Skeletal muscle tissue (tissue), 4 donors: ENCODE measurements around the gene MTFR1L. TPM values are rescaled to one million over a fixed set of nuclear protein-coding genes. Genes with fewer than 3 reads are reported as not detected.

Experiments used
- H3K27ac ChIP-seq: one replicate; pipeline ENCODE4 v1.7.0; 2013; ENCODE audit warnings: mild to moderate bottlenecking, low read depth, low read length, inconsistent platforms
- H3K27me3 ChIP-seq, 3 donors: one replicate each; pipeline ENCODE4 v1.7.0; 2013; ENCODE audit warnings: low read length in 3 of 3; ENCODE audit not compliant: control insufficient read depth in 3 of 3, insufficient read depth in 3 of 3
- H3K36me3 ChIP-seq, 3 donors: one replicate each; pipeline ENCODE4 v1.7.0; 2013; ENCODE audit warnings: low read length in 3 of 3; ENCODE audit not compliant: control insufficient read depth in 3 of 3, insufficient read depth in 3 of 3
- H3K4me1 ChIP-seq, 3 donors: one replicate each; pipeline ENCODE4 v1.7.0; 2013; ENCODE audit warnings: low read length in 3 of 3, mild to moderate bottlenecking in 3 of 3; ENCODE audit not compliant: control insufficient read depth in 3 of 3, insufficient read depth in 3 of 3
- H3K4me3 ChIP-seq, 3 donors: one replicate each; pipeline ENCODE4 v1.7.0; 2013; ENCODE audit warnings: low read length in 3 of 3
- H3K9ac ChIP-seq, 3 donors: one replicate each; pipeline ENCODE4 v1.7.0; 2013; ENCODE audit warnings: low read length in 3 of 3, mild to moderate bottlenecking in 3 of 3, moderate library complexity in 2 of 3, low read depth in 1 of 3
- H3K9me3 ChIP-seq, 3 donors: one replicate each; pipeline ENCODE4 v1.7.0; 2013; ENCODE audit warnings: low read length in 3 of 3; ENCODE audit not compliant: control insufficient read depth in 3 of 3
- total RNA-seq: library from RNA; depleted of rRNA; stranded (reverse); fragments of >200 nt; gene quantifications from one replicate; pipeline ENCODE4 v1.2.3, GENCODE V29; 2014
- donor health status: Osteomylitis.

MTFR1L gene
- total RNA-seq, 1 donor from 2014 or later = 35.0 TPM

GRCh38 chr1:25790472-25790871 lies 29.3 kb upstream of the MTFR1L start:
- Histone ChIP-seq H3K9me3 (no peaks in the 10 kb centered on the region), H3K27ac (no peak overlapping the region), H3K4me3 (no peak overlapping the region), H3K4me1 (peaks cover 39 to 47% (median 45%) of the 10 kb centered on the region in 3 donors), H3K9ac (no peak overlapping the region), H3K27me3 (no peaks in the 10 kb centered on the region), H3K36me3 (peaks cover 0 to 5% (median 2%) of the 10 kb centered on the region in 3 donors)

GRCh38 chr1:25792115-25792514 lies 27.6 kb upstream of the MTFR1L start:
- H3K4me3 ChIP-seq = no peak overlapping the region
- no peaks in the 10 kb centered on the region for H3K27me3 ChIP-seq
- H3K36me3 ChIP-seq = peaks cover 0 to 4% (median 2%) of the 10 kb centered on the region in 3 donors
- no peak overlapping the region for H3K9ac ChIP-seq
- no peaks in the 10 kb centered on the region for H3K9me3 ChIP-seq
- no peak overlapping the region for H3K27ac ChIP-seq
- H3K4me1 ChIP-seq = peaks cover 34 to 43% (median 43%) of the 10 kb centered on the region in 3 donors

GRCh38 chr1:25793585-25794170 lies 26.1 kb upstream of the MTFR1L start:
- no peaks in the 10 kb centered on the region for H3K9me3 ChIP-seq
- peaks cover 26 to 42% (median 39%) of the 10 kb centered on the region in 3 donors for H3K4me1 ChIP-seq
- H3K27ac ChIP-seq = peak overlapping the region; percentile 74
- no peaks in the 10 kb centered on the region for H3K27me3 ChIP-seq
- peaks cover 0 to 3% (median 0%) of the 10 kb centered on the region in 3 donors for H3K36me3 ChIP-seq
- peak overlapping the region in 1 of 3 donors; percentile 33 for H3K9ac ChIP-seq
- H3K4me3 ChIP-seq = peak overlapping the region in 2 of 3 donors; percentile 18 to 54

GRCh38 chr1:25794325-25794724 lies 25.4 kb upstream of the MTFR1L start:
- peak overlapping the region; percentile 74 for H3K27ac ChIP-seq
- H3K4me3 ChIP-seq = peak overlapping the region in 2 of 3 donors; percentile 18 to 54
- H3K4me1 ChIP-seq = peaks cover 29 to 48% (median 44%) of the 10 kb centered on the region in 3 donors
- H3K27me3 ChIP-seq = no peaks in the 10 kb centered on the region
- H3K9ac ChIP-seq = peak overlapping the region in 1 of 3 donors; percentile 33
- H3K9me3 ChIP-seq = no peaks in the 10 kb centered on the region
- peaks cover 0 to 3% (median 0%) of the 10 kb centered on the region in 3 donors for H3K36me3 ChIP-seq

- no peak overlapping the region for H3K27ac ChIP-seq
- H3K27me3 ChIP-seq = no peaks in the 10 kb centered on the region
- H3K4me1 ChIP-seq = peaks cover 33 to 53% (median 50%) of the 10 kb centered on the region in 3 donors
- H3K36me3 ChIP-seq = peaks cover 0 to 3% (median 0%) of the 10 kb centered on the region in 3 donors
- H3K4me3 ChIP-seq = peak overlapping the region in 1 of 3 donors; percentile 29
- H3K9ac ChIP-seq = no peak overlapping the region
- no peaks in the 10 kb centered on the region for H3K9me3 ChIP-seq
Observed at GRCh38 chr1:25795211-25795610, 24.5 kb upstream of the MTFR1L start.

GRCh38 chr1:25795946-25796810 lies 23.6 kb upstream of the MTFR1L start:
- peak overlapping the region; percentile 78 for H3K27ac ChIP-seq

GRCh38 chr1:25796811-25797458 lies 22.8 kb upstream of the MTFR1L start:
- Histone ChIP-seq H3K4me3 (peak overlapping the region; percentile 52 to 62 (median 58)), H3K9me3 (no peaks in the 10 kb centered on the region), H3K27ac (peak overlapping the region; percentile 78), H3K36me3 (peaks cover 0 to 1% (median 0%) of the 10 kb centered on the region in 3 donors), H3K27me3 (no peaks in the 10 kb centered on the region), H3K9ac (peak overlapping the region; percentile 35 to 85 (median 66)), H3K4me1 (peaks cover 44 to 62% (median 62%) of the 10 kb centered on the region in 3 donors)

More at GRCh38 chr1:25795946-25796810, 23.6 kb upstream of the MTFR1L start:
- Histone ChIP-seq H3K9ac (peak overlapping the region; percentile 35 to 85 (median 66)), H3K4me1 (peaks cover 40 to 61% (median 57%) of the 10 kb centered on the region in 3 donors), H3K36me3 (peaks cover 0 to 3% (median 0%) of the 10 kb centered on the region in 3 donors), H3K27me3 (no peaks in the 10 kb centered on the region), H3K4me3 (peak overlapping the region; percentile 52 to 62 (median 58)), H3K9me3 (no peaks in the 10 kb centered on the region)

- peaks cover 0 to 3% (median 2%) of the 10 kb centered on the region in 3 donors for H3K36me3 ChIP-seq
- H3K4me1 ChIP-seq = peaks cover 49 to 69% (median 66%) of the 10 kb centered on the region in 3 donors
- H3K27me3 ChIP-seq = no peaks in the 10 kb centered on the region
- H3K9me3 ChIP-seq = no peaks in the 10 kb centered on the region
- H3K27ac ChIP-seq = no peak overlapping the region
- H3K9ac ChIP-seq = no peak overlapping the region
- H3K4me3 ChIP-seq = no peak overlapping the region
Observed at GRCh38 chr1:25797939-25798338, 21.8 kb upstream of the MTFR1L start.

- peak overlapping the region; percentile 81 for H3K27ac ChIP-seq
- no peaks in the 10 kb centered on the region for H3K27me3 ChIP-seq
- H3K4me1 ChIP-seq = peaks cover 48 to 68% (median 67%) of the 10 kb centered on the region in 3 donors
- no peaks in the 10 kb centered on the region for H3K9me3 ChIP-seq
- peak overlapping the region in 2 of 3 donors; percentile 80 to 86 for H3K9ac ChIP-seq
- peaks cover 0 to 4% (median 3%) of the 10 kb centered on the region in 3 donors for H3K36me3 ChIP-seq
- H3K4me3 ChIP-seq = no peak overlapping the region
Observed at GRCh38 chr1:25798666-25799351, 20.9 kb upstream of the MTFR1L start.
